ENCODE data around the gene ZNF70. TPM values are rescaled to one million over a fixed set of nuclear protein-coding genes. Genes with fewer than 3 reads are reported as not detected.

The ZNF70 gene
- total RNA-seq, 1 donor from 2014 or later = 9.0 TPM

DNA sequence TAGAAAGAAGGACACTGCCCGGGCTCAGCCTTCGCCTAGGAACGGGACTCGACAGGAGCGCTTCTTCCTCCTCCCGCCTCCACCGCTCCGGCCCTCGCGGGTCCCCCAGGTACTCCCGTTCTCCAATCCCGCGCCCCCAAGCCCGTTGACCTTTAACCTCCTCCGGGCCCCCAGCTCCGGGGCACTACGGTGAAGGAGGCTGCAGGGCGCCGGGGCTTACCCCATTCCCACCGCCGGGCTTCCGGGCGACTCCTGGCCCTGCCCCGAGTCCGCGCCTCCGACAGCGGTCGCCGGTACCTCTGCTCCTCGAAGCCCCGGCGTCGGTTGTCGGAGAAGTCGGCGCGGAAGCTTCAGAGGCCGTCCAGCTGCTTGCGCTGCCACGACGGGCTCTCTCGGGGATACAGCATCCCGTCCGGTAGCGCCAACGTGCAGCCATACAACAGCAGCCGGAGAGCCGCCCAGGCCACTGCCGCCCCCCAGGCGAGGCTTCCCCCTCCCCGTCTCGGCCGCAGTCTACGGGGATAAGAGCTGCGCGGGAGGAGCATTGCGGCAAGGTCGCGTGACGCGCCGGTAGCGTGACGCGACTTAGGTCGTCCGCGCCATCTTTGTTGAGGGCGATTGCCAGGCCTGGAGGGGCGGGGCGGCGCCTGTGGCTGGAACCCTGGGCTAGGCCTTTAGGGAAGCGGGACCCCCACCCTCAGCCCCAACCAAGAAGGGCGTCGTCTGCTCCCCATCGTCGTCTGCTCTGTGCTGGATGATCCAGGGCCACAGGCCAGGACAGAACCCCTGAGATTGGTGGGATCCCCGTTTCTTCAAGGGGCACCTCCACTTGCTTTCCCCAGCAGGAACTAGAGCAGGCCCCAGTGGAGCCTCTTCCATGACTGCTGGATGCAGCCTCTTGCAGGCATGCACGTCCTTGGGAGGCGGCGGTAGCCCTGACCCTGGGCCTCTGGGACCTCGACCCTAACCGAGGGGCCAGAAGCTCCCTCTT is 33.8 kb downstream of the ZNF70 start:
- peak; percentile 84 for DNase-seq (ENCODE audit: low spot score)

DNA sequence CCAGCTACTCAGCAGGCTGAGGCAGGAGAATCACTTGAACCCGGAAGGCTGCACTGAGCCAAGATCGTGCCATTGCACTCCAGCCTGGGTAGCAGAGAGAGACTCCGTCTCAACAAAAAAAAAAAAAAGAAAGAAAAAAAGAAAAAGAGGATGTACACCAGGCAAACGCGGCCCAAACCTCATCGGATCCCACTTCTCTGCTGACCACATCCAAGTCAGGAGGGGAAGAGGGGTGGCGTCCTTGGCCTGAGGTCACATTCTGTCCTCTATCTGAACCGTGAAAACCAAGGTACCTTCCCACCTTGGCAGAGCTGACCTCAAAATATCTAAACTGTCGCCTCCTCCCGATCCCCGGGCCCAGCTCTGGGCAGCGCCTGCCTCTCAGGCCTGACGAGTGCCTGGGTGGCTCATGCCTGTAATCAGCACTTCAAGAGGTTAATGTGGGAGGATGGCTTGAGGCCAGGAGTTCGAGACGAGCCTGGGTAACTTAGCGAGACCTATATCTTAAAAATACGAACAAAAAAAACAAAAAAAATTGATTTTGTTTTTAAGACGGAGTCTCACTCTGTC is 35.0 kb downstream of the ZNF70 start:
- DNase-seq (ENCODE audit: low spot score) = no peak

DNA sequence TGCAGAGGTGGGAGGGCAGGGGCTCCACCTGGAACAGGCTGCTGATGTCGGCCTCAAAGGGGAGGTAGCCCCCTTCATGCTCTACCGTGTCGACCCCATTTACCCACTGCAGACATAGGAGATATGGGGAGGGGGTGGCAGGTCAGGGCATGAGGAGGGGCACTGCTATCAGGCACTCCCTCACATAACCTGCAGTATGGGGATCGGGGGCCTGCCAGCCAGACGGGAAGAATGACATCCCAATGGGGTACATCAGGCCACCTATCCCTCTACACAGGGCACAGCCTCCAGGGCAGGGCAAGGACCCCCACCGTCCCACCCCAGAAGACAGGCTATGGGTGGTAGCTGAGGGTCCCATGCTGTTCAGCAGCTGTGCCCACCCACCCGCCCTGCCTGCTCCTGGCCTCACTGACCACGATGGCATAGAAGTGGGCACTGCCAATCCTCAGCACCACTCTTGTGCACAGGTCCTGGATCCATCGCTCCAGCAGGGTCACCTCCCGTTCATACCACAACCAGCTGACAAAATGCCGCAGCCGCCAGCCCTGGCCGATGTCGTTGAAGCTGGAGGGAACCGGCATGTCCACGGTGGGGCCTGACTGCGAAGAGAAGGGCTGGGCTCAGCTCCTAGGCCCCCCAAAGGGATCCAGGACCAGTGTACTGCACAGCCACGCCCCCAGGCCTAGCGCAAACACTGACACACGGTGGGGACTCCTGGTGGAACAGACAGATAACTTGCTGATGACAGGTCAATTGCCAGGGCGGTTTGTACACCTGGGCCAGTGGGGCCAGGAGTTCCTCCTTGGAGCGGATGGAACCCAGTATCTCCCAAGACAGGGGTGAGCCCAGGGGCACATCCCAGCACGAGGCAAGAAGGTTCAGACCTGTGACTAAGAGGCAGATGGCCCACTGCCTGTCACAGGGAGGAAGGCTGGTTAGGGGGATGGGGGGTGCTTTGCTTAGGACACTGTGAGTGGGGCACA is 36.0 kb downstream of the ZNF70 start:
- no peak for DNase-seq (ENCODE audit: low spot score)

DNA sequence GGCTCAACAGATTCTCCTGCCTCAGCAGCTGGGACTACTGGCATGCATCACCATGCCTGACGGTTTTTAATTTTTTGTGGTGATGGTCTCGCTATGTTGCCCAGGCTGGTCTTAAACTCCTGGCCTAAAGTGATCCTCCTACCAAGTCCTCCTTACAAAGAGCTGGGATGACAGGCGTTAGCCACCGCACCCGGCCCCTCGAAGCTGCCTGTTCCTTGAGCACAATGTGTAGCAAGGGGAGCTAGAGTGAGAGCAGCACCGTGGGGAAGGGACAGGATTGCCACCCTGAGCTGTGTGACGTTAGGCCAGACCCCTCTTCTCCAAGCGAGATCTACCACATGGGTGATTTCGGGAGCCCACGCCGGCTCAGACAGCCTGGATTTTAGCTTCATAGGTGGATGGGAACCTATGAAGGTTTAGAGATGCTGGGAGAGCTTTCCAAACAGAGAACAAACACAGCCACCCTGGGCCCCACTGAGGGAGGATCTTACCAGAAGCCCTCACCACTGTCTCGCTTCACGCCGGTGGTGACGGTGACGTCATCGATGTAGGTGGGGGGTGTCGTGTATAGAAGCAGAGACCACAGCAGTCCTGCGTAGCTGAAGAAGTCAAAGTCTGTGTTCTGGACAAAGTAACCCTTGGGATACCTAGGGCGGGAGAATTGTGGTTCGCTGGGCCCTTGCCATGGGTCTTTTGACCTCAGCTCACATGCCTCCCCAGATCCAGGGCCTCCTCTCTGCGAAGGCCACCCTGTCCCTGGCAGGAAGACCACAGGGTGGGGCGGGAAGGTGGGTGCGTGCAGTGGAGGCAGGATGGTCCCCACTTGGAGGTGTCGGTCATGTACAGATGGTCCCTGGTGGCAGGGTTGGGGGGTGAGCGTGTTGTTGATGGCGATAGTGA is 37.0 kb downstream of the ZNF70 start:
- no peak for DNase-seq (ENCODE audit: low spot score)

DNA sequence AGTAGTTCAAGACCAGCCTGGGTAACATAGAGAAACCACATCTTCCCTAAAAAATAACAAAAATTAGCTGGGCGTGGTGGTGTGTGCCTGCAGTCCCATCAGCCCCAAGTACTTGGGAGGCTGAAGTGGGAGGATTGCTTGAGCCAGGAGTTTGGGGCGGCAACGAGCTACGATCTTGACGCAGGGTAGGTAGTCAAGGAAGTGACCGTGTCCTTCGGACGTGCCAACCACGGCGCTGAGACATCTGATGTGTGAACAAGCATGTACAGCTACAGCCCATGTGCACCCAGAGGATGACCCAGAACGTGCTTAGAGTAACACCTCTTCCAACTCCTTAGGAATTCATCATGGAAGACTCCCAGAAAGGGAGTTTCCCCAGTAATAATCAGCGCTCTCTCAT is 38.7 kb downstream of the ZNF70 start:
- DNase-seq (ENCODE audit: low spot score) = no peak

DNA sequence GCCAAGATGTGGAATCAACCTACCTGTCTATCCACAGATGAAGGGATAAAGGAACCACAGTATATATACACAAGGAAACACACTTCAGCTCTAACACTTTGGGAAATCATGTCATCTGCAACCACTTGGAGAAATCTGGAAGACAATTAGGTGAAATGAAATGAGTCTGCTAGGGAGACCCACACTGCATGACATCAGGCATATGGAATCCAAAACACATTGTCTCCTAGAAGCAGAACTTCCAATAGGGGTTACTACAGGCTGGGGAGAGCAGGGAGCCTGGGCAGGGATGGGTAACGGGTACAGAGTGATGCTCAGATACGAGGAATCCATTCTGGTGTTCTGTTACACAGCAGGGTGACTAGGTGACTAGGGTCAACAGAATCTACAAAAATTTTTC is 41.8 kb downstream of the ZNF70 start:
- no peak for DNase-seq (ENCODE audit: low spot score)

DNA sequence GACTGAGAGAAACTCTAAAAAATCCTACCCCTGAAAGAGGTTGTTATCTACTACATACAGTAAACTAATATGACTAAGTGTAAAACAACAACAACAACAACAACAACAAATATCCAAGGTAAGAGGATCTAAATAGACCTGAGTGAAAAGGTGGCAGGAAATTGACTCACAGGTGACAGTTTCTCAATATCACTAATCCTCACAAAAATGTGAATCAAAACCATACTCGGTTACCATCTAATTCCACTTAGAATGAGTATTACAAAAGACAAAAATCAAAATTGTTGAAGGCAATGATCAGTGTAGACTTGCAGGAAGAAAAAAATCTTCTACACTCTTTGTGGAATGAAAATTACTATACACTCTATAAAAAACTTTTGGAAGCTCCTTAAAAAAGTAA is 42.6 kb downstream of the ZNF70 start:
- no peak for DNase-seq (ENCODE audit: low spot score)

DNA sequence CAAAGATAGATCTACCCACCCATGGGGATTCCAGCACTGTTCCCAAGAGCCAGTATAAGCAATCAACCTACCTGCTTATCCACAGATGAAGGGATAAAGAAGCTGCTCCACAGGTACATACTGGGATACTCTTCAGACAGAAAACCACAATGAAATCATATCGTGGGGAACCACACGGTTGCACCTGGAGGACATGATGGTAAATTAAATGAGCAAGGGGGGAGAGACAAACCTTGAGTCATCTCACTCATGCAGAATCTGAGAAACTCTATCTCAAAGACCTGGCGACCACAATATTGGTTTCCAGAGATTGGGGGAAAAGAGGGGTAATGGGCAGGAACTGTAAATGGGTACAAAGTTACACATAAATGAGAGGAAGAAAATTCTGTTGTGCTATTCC is 45.6 kb downstream of the ZNF70 start:
- no peak for DNase-seq (ENCODE audit: low spot score)

DNA sequence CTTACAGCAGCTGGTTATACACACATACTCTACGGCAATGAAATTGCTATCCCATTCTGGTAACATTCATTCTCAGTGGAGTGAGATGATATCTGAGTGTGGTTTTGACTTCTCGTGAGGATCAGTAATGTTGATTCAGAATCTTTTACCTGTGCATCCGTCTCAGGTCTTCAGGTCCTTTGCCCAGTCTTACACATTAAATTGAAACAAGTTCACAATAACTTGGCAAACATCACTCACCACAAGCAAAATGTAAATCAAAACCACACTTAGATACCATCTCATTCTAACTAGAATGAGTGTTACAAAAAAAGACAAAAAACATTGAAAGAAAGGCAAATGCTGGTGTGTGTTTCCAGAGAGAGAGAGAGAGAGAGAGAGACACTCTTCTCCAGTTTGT is 46.1 kb downstream of the ZNF70 start:
- DNase-seq (ENCODE audit: low spot score) = no peak

DNA sequence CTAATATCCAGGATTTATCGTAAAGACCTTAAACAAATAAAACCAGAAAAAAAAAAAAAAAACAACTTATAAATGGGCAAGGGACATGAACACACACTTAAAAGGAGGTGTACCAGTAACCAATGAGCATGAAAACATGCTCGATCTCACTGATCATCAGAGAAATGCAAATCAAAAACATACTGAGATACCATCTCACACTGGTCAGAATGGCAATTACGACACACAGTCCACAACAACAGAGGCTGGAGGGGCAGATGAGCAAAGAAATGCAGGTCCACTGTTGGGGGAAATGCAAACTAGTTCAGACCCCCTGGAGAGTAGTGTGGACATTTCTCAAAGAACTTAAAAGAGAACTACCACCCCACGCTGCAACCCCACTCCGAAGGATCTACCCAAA is 46.9 kb downstream of the ZNF70 start:
- DNase-seq (ENCODE audit: low spot score) = no peak

DNA sequence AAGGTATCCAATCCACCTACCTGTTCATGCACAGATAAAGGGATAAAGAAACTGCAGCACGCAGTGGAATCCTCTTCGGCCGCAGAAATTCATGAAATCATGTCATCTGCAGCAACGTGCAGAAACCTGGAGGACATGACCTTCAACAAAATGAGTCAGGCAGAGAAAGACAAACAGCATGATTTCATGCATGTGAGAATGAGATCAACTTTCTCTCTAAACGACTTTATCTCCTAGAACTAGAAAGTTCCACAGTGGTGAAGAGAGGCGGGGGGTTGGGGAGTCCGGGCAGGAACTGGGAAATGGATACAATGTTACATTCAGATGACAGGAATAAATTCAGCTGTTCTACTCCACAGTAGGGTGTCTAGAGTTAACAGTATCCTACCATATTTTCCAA is 50.2 kb downstream of the ZNF70 start:
- no peak for DNase-seq (ENCODE audit: low spot score)

DNA sequence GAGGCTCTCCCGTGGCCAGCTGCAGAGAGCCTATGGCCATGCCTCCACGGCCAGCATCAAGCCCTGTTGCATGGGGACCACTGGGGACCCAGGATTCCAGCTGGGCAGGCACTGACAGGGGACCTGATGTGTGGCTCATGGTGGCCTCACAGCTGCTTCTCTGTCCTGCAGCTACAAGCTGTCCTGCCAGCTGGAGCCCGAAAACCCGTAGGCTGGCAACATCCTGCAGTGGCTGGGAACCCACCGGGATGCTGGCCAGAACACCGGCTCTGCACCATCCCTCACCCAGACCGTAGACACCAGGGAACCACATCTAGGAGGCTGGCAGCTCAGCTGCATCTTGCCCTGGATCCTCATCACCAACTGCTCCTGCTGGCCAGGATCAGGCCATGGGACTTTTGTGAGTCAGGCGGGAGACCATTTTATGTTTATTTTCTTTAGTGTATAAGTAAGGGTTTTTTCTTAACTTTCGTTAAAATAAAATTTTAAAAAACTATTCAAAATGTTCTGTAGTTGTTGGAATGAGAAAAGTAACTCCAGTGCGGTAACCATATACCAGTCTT is 52.2 kb downstream of the ZNF70 start:
- no peak for DNase-seq (ENCODE audit: low spot score)

DNA sequence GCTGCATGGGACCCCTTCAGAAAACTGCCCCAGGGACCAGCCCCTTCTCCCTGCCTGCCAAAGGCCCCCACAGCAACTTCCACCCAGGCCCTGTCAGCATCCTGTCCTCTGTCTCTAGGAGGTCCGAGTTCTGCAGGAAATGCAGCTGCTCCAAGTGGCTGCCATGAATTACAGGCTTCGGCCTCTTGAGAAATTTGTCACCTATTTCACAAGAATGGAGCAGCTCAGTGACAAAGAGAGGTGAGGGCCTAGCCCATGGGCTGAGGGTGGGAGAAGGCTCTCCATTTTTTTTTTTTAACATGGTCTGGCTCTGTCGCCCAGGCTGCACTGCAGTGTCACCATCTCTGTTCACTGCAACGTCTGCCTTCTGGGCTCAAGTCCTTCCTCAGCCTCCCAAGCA is 52.8 kb downstream of the ZNF70 start:
- no peak for DNase-seq (ENCODE audit: low spot score)

DNA sequence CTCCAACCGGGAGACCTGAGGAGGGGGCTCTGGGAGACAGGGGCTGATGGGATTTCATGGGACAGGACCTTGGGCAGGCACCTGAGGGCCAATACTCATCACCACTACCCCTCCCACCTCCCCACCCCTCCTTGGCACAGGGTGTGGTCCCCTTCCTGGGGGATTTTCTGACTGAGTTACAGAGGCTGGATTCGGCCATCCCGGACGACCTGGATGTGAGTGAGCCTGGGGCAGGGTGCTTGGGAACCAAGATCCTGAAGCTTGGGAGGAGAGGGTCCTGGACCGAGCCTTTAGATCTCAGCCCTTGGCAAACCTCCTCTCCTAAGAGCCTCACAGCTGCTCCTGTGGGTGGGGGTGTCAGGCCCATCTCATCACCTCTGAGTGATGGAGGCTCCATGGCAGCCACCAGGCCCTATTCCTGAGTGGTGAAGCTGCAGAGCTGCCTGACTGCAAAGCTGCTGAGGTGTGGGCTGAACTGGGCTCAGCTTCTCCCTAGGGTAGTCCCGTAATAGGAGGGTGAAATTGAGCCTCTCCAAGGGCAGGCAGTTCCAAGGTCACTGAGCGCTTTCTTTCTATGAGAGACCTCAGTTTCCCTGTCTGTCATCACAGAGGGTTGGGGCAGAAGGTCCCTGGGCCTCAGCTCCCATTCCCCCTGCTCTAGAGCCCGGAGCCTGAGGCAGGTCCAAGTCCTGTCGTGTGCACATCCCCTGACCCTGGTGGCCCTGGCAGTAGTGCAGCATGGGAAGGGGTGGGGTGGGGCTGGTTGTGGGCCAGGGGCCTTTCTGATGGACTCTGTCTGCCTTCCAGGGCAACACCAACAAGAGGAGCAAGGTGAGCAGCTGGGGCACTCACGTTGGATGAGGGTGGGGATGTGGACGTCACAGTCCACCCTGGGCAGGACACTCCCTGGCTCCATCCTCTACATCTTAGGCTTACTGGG is 53.6 kb downstream of the ZNF70 start:
- DNase-seq (ENCODE audit: low spot score) = no peak

DNA sequence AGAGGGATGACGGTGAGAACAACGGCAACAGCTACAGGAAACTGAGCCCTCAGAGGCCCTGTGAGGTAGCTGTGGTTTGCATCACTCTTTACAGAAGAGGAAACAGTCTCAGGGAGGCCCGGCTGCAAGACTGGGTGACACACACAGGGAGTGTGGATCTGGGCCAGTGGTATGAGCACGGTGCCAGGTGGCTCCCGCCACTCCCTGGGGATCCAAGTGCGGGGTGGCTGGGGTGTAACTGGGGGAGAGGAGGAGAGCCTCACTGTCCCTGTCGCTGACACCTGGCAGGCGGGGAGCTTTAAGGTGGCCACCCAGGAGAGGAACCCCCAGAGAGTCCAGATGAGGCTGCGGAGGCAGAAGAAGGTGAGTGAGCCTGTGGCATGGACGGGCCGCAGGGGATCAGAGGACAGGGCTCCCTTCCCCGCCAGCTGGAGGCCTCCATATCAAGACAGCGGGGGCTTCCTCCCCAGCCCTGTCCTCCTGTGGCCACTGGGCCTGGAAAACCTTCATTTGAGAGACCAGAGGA is 54.5 kb downstream of the ZNF70 start:
- DNase-seq (ENCODE audit: low spot score) = no peak

DNA sequence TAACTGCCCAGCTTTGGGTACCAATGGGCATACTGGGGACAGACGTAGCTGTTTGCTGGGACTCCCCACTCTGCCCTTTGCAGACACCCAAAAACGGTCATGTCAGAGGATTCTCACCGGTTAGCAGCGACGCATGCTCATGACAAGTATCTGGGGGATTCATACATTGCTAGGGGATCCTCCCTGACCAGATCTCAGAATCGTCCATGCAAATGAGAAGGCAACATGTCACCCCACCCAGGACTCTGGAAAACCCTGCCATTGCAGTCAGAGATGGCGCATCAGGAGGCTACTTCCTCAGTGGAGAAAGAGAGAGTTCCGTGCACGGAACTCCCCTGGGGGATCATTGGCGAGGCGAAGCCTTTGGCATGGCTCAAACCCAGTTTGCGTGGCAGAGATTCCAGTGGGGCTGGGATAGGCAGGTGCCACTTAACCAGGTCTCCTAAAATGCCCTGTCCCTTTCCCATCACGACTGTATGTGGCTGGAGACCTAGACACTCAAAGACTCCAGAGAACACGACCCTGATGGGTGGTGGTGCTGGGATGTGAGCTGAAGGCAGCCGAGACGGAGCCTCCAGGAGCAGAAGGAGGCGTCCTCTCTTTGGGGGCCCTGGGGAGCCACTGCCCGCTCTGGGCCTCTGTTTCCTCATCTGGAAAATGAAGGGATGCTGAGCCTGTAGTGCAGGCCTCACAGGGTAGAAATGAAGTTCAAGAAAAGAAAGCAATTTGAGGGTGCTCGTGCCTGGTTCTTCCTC is 55.2 kb downstream of the ZNF70 start:
- no peak for DNase-seq (ENCODE audit: low spot score)

DNA sequence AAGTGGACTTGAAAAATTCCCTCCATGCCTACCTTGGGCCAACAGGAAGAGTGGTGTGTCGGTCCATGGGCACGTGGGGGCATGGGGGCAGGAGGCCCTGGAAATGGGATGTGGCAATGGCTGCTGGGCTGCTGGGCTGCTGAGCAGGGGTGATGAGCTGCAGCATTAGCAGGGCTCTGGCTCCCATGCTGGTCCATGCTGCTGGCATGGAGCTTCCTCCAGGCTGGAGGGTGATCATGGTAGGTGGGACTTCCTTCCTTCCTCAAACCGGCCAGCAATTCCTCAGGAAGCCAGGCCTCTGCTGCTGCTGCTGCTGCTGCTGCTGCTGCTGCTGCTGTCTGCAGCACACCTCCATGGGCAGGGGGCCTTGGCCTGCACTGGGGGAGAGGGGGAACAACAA is 55.8 kb downstream of the ZNF70 start:
- no peak for DNase-seq (ENCODE audit: low spot score)

DNA sequence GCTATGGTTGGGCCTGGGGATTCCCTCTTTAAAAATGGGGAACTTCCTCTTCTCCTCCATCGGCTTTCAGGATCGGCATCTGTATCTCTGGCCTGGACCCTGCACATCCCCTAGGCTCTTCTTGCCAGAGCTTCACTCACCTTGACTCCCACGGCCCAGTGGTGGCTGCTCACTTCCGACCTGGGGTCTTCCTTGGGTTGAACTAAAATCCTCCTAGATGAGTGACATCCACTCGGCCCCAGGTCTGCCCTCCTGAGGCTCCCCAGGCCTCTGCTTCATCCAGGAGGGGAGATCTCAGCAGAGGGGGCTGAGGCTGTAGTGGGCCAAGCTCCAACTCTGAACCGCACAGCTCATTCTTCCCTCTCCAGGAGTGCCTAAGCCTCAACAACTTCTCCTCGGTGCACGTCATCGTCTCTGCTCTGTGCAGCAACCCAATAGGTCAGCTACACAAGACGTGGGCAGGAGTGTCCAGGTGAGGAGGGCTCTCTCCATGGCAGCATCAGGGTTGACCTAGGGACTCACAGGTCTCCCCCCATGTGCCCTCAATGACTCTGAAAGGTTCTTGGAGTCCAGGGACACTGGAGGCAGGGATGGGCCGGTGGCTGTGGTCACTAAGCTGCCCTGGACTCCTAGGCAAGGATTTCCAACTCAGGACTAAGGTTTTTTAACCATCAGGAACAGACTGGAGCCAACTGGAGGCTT is 56.8 kb downstream of the ZNF70 start:
- no peak for DNase-seq (ENCODE audit: low spot score)
